CD4-positive, alpha-beta T cell (primary cell): ENCODE data around the gene HK1. TPM values are rescaled to one million over a fixed set of nuclear protein-coding genes. Genes with fewer than 3 reads are reported as not detected.

Experiments
- ATAC-seq: fragments of 200-7000 bp; cut with Tn5 transposase; one replicate; pipeline ENCODE4 v1.10.0; 2022; ENCODE audit warnings: mild to moderate bottlenecking; ENCODE audit not compliant: poor library complexity
- CTCF ChIA-PET: fragments of 350-600 bp; sonication (Branson Sonifier 250); formaldehyde crosslinking; loops from one replicate; lab custom pipeline; 2021; ENCODE audit warnings: antibody characterized with exemption, inconsistent platforms; lab: Charles Lee
- POLR2A ChIA-PET: fragments of 350-600 bp; sonication (Branson Sonifier 250); formaldehyde crosslinking; loops from one replicate; lab custom pipeline; 2021; ENCODE audit warnings: antibody characterized with exemption, inconsistent platforms; lab: Charles Lee
- DNase-seq, 14 experiments: peaks; one replicate each; pipeline ENCODE4 v3.0.0-alpha.2; 2013 to 2020; ENCODE audit warnings: mixed read lengths in 2 of 14
- H3K27ac ChIP-seq, 2 donors: one replicate each; pipeline versions ENCODE4 v1.5.1 to v1.7.0; 2013; ENCODE audit warnings: low read length in 2 of 2, low read depth in 1 of 2, mild to moderate bottlenecking in 1 of 2
- H3K27me3 ChIP-seq, 2 experiments: 1 replicate in 1 of 2; 2 replicates in 1 of 2; pipeline versions ENCODE4 v1.6.1 to v1.7.0; 2013; ENCODE audit warnings: low read length in 2 of 2, control low read depth in 1 of 2, mild to moderate bottlenecking in 1 of 2, moderate library complexity in 1 of 2; ENCODE audit not compliant: insufficient read depth in 2 of 2, control insufficient read depth in 1 of 2
- H3K36me3 ChIP-seq: one replicate; pipeline ENCODE4 v1.6.1; 2013; ENCODE audit warnings: low read length, control low read depth; ENCODE audit not compliant: insufficient read depth
- H3K4me1 ChIP-seq: one replicate; pipeline ENCODE4 v1.6.1; 2013; ENCODE audit warnings: low read length, control low read depth; ENCODE audit not compliant: insufficient read depth
- H3K4me3 ChIP-seq: one replicate; pipeline ENCODE4 v1.5.1; 2013; ENCODE audit warnings: mild to moderate bottlenecking, low read length, moderate library complexity
- H3K9me3 ChIP-seq, 2 experiments: 1 replicate in 1 of 2; 2 replicates in 1 of 2; pipeline versions ENCODE4 v1.6.1 to v1.7.0; 2013; ENCODE audit warnings: low read length in 2 of 2, mild to moderate bottlenecking in 2 of 2, control low read depth in 1 of 2, moderate library complexity in 1 of 2; ENCODE audit not compliant: control insufficient read depth in 1 of 2, insufficient read depth in 1 of 2
- H3K27ac Mint-ChIP-seq: one replicate; pipeline ENCODE4 v1.8.0; 2020; ENCODE audit warnings: mixed read lengths
- H3K27me3 Mint-ChIP-seq: one replicate; pipeline ENCODE4 v1.8.0; 2021; ENCODE audit warnings: mixed read lengths
- H3K36me3 Mint-ChIP-seq: one replicate; pipeline ENCODE4 v1.8.0; 2021; ENCODE audit warnings: low read depth, mixed read lengths
- H3K4me1 Mint-ChIP-seq: one replicate; pipeline ENCODE4 v1.8.0; 2021; ENCODE audit warnings: low read depth, mixed read lengths
- H3K4me3 Mint-ChIP-seq: one replicate; pipeline ENCODE4 v1.8.0; 2020; ENCODE audit warnings: mild to moderate bottlenecking, mixed read lengths
- H3K9me3 Mint-ChIP-seq: one replicate; pipeline ENCODE4 v1.8.0; 2020; ENCODE audit warnings: mixed read lengths
- intact Hi-C, 2 experiments: fragments of 100-400 bp; cut with DNase I in 1 of 2; cut with micrococcal nuclease in 1 of 2; formaldehyde crosslinking; loops; one replicate each; pipeline versions ENCODE4 v1.15.1 to v1.9.0; 2023 to 2025; cut with DNase I, micrococcal nuclease
- total RNA-seq, 174 experiments: library from RNA in 2 of 174; stranded (reverse) in 2 of 174; gene quantifications; one replicate each; pipeline ENCODE4 v1.2.3 and lab custom pipeline; 2021 to 2026
- TF ChIP-seq, protein P1 (sequence below): fragments of 200-600 bp; IDR thresholded peaks from one replicate; pipeline ENCODE4 v1.8.0; 2022; ENCODE audit warnings: antibody characterized with exemption, mild to moderate bottlenecking

HK1 gene
- total RNA-seq, 2 experiments from 2014 or later = 45.6 to 48.1 TPM

DNA sequence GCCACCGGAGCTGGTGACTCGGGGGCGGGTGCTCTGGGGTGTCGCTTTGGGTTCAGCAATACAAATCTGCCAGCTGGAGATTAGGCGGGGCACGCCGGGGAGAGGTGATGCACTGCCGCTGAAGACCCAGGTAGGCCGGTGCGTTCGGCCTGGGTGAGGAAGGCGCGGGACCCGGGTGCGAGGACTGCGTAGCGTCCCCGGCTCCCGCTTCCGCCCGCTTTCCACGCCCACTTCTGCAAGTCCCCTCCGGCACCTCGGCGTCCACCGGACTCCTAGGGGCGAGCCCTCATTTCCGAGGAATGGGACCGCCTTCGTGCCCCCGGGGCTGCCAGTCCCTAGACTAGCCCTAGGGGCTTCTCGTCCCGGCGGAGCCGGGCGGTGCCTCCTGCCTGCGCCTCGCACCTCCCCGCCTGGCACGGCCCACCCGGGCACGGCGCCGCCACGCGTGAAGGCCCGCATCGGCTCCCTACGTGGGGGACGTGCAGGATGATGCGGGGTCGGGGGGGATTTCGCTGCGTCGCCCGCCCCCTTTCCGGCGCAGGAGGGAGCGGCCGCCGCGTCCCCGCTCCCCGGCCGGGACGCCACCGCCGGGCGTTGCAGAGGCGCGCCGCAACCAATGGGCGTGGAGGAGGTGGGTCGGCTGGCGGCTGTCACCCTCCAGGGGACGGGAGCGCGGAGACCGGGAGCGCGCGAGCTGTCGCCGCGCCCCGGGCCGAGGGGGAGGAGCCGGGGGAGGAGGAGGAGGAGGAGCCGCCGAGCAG is 40.0 kb downstream of the HK1 start:
- Histone ChIP-seq H3K27ac (peak overlapping the region; percentile 86 to 93), H3K36me3 (no peaks in the 10 kb centered on the region), H3K4me3 (peak overlapping the region; percentile 80), H3K9me3 (no peaks in the 10 kb centered on the region), H3K27me3 (no peaks in the 10 kb centered on the region), H3K4me1 (peaks cover 45% of the 10 kb centered on the region)
- ChIA-PET CTCF (interaction anchor here (0.9 to 1.6 kb wide), 5 partner anchors 8 to 189 kb away, joined by 3 to 5 read pairs (median 3); no protein-coding TSS in a partner anchor), POLR2A (interaction anchor here (0.7 to 3.4 kb wide), 23 partner anchors 9 to 233 kb away, joined by 3 to 38 read pairs (median 5); partner anchors contain the start of genes SRGN and SUPV3L1)
- Mint-ChIP-seq H3K36me3 (peaks cover 22% of the 10 kb centered on the region), H3K9me3 (no peaks in the 10 kb centered on the region), H3K27me3 (no peaks in the 10 kb centered on the region), H3K4me1 (peaks cover 42% of the 10 kb centered on the region), H3K4me3 (peak overlapping the region; percentile 98), H3K27ac (peak overlapping the region; percentile 95)
- intact Hi-C loops = loop anchor here (2.0 to 5.0 kb wide), 5 partner anchors 27 to 1084 kb away; partner anchors contain the start of genes EIF4EBP2 (in 1 of the 2) and SUPV3L1 (in 1 of the 2)
- TF ChIP-seq, protein P1, sequence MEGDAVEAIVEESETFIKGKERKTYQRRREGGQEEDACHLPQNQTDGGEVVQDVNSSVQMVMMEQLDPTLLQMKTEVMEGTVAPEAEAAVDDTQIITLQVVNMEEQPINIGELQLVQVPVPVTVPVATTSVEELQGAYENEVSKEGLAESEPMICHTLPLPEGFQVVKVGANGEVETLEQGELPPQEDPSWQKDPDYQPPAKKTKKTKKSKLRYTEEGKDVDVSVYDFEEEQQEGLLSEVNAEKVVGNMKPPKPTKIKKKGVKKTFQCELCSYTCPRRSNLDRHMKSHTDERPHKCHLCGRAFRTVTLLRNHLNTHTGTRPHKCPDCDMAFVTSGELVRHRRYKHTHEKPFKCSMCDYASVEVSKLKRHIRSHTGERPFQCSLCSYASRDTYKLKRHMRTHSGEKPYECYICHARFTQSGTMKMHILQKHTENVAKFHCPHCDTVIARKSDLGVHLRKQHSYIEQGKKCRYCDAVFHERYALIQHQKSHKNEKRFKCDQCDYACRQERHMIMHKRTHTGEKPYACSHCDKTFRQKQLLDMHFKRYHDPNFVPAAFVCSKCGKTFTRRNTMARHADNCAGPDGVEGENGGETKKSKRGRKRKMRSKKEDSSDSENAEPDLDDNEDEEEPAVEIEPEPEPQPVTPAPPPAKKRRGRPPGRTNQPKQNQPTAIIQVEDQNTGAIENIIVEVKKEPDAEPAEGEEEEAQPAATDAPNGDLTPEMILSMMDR = no peak
- ATAC-seq = peak; percentile 90
- DNase-seq = peak; percentile 83 to 96 (median 90)

DNA sequence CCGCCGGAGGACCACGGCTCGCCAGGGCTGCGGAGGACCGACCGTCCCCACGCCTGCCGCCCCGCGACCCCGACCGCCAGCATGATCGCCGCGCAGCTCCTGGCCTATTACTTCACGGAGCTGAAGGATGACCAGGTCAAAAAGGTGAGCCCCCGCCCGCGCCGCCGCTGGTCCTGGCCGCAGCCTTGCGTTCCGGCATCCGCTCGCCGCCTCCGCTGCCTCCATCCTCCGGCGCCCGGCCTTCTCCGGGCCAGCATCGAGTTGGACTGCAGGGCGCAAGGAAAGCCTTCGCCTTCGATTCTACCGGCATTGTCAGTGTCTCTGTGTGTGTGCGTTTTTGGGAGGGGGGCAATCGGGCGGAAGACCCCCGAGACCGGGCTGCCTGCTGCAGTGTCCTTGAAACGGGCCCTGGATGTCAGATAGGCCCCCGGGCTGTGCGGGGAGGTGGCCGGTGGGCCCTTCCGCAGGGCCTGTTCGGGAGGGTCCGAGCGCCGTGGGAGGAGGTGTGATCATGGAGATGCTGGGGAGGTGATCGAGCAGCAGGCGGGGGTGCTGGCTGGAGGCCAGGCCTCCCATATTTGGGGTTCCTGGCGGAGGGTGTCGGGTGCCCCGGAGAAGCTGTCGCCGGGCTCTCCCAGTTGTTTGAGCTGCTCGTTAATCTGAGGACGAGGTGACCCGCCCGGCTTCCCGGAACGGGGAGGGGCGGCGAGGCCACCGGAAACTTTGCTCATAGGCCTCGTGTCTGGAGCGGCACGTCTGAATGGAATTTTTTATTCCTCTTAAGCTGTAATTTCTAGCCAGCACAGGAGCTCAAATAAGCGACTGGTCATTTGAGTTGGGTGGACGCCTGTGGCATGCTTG is 40.8 kb downstream of the HK1 start:
- TF ChIP-seq, protein P1 = no peak
- H3K27ac Mint-ChIP-seq = peak overlapping the region; percentile 95
- peaks cover 50% of the 10 kb centered on the region for H3K4me1 ChIP-seq
- peak overlapping the region; percentile 80 for H3K4me3 ChIP-seq
- peak; percentile 45 to 87 (median 77) for DNase-seq
- H3K4me1 Mint-ChIP-seq = peaks cover 50% of the 10 kb centered on the region
- intact Hi-C loops = loop anchor here (1.0 to 5.0 kb wide), 6 partner anchors 26 to 1083 kb away; partner anchors contain the start of genes EIF4EBP2 (in 1 of the 2) and SUPV3L1 (in 1 of the 2)
- peaks cover 22% of the 10 kb centered on the region for H3K36me3 Mint-ChIP-seq
- no peaks in the 10 kb centered on the region for H3K27me3 Mint-ChIP-seq
- ATAC-seq = peak; percentile 25
- peaks cover 3% of the 10 kb centered on the region for H3K36me3 ChIP-seq
- no peaks in the 10 kb centered on the region for H3K9me3 ChIP-seq
- peak overlapping the region; percentile 76 to 93 for H3K27ac ChIP-seq
- H3K9me3 Mint-ChIP-seq = no peaks in the 10 kb centered on the region
- H3K27me3 ChIP-seq = no peaks in the 10 kb centered on the region
- H3K4me3 Mint-ChIP-seq = peak overlapping the region; percentile 98
- CTCF ChIA-PET = interaction anchor here (0.9 to 1.4 kb wide), 4 partner anchors 9 to 89 kb away, joined by 3 to 7 read pairs (median 4); no protein-coding TSS in a partner anchor
- POLR2A ChIA-PET = interaction anchor here (0.7 to 3.4 kb wide), 20 partner anchors 9 to 233 kb away, joined by 3 to 38 read pairs (median 5); partner anchors contain the start of gene SUPV3L1
